H1 (cell line): ENCODE measurements around the gene RREB1. TPM values are rescaled to one million over a fixed set of nuclear protein-coding genes. Genes with fewer than 3 reads are reported as not detected.

Source experiments
- CTCF ChIA-PET: fragments of 300-600 bp; sonication (Branson Sonifier 250); formaldehyde crosslinking; loops from one replicate; lab custom pipeline; 2021; ENCODE audit not compliant: partially characterized antibody; lab: Charles Lee
- POLR2A ChIA-PET: fragments of 300-600 bp; sonication (Branson Sonifier 250); formaldehyde crosslinking; loops from one replicate; lab custom pipeline; 2021; ENCODE audit warnings: inconsistent platforms; ENCODE audit not compliant: partially characterized antibody; lab: Charles Lee
- DNase-seq, 2 experiments: peaks; one replicate each; pipeline versions ENCODE4 v3.0.0 to v3.0.0-alpha.2; 2010 to 2022; ENCODE audit warnings: low spot score in 2 of 2, low read depth in 1 of 2, mixed read lengths in 1 of 2
- FAIRE-seq: peaks from 2 replicates; lab custom pipeline; 2011; peaks lifted over from hg19 to GRCh38; lab: Jason Lieb, UNC
- H2AFZ ChIP-seq: 2 replicates; pipeline ENCODE4 v1.8.1; 2012; ENCODE audit warnings: low read length, inconsistent platforms
- H2AK5ac ChIP-seq: 2 replicates; pipeline ENCODE4 v1.6.1; 2013; ENCODE audit warnings: low read depth, low read length
- H2BK120ac ChIP-seq: replicated peaks from 2 replicates; pipeline ENCODE3; 2013; ENCODE audit warnings: low read depth, low read length, inconsistent platforms
- H2BK12ac ChIP-seq: 2 replicates; pipeline ENCODE4 v1.6.1; 2013; ENCODE audit warnings: low read depth, low read length
- H2BK15ac ChIP-seq: 2 replicates; pipeline ENCODE4 v1.6.1; 2013; ENCODE audit warnings: low read length
- H2BK20ac ChIP-seq: 2 replicates; pipeline ENCODE4 v1.6.1; 2013; ENCODE audit warnings: low read length
- H2BK5ac ChIP-seq: 2 replicates; pipeline ENCODE4 v1.6.1; 2013; ENCODE audit warnings: low read depth, low read length
- H3K14ac ChIP-seq: 2 replicates; pipeline ENCODE4 v1.6.1; 2013; ENCODE audit warnings: inconsistent platforms; ENCODE audit not compliant: insufficient read length
- H3K18ac ChIP-seq: 2 replicates; pipeline ENCODE4 v1.6.1; 2013; ENCODE audit warnings: low read length; ENCODE audit errors: extremely low read depth
- H3K23ac ChIP-seq: 2 replicates; pipeline ENCODE4 v1.6.1; 2013; ENCODE audit warnings: inconsistent platforms; ENCODE audit not compliant: insufficient read length
- H3K23me2 ChIP-seq: 2 replicates; pipeline ENCODE4 v1.6.1; 2013; ENCODE audit warnings: low read depth, low read length
- H3K27ac ChIP-seq: 2 replicates; pipeline ENCODE4 v1.6.1; 2011; ENCODE audit warnings: low read depth, low read length, inconsistent platforms
- H3K27me3 ChIP-seq, 4 experiments: replicated peaks in 1 of 4; 1 replicate in 1 of 4; 2 replicates in 3 of 4; pipeline versions ENCODE4 v1.6.1 to v1.8.1; 2011 to 2013; ENCODE audit warnings: low read length in 3 of 4, mild to moderate bottlenecking in 3 of 4, inconsistent platforms in 2 of 4, mixed read lengths in 2 of 4, moderate library complexity in 1 of 4; ENCODE audit not compliant: control insufficient read depth in 3 of 4, insufficient read depth in 3 of 4; ENCODE audit errors: extremely low read depth in 1 of 4
- H3K36me3 ChIP-seq, 4 experiments: 2 replicates each; pipeline versions ENCODE4 v1.6.1 to v1.8.1; 2011 to 2013; ENCODE audit warnings: mild to moderate bottlenecking in 4 of 4, low read length in 3 of 4, moderate library complexity in 2 of 4, control low read depth in 1 of 4, inconsistent platforms in 1 of 4; ENCODE audit not compliant: insufficient read depth in 4 of 4, control insufficient read depth in 2 of 4
- H3K4ac ChIP-seq: replicated peaks from 2 replicates; pipeline ENCODE3; 2013; ENCODE audit warnings: low read length, low read depth, mixed read lengths, inconsistent platforms; ENCODE audit not compliant: insufficient read length
- H3K4me1 ChIP-seq, 4 experiments: replicated peaks in 1 of 4; 1 replicate in 1 of 4; 2 replicates in 3 of 4; pipeline versions ENCODE4 v1.6.1 to v1.8.1; 2011 to 2013; ENCODE audit warnings: low read length in 3 of 4, inconsistent platforms in 2 of 4, mixed read lengths in 1 of 4; ENCODE audit not compliant: insufficient read depth in 4 of 4, control insufficient read depth in 3 of 4
- H3K4me2 ChIP-seq, 2 experiments: 2 replicates each; pipeline versions ENCODE4 v1.6.1 to v1.8.1; 2011 to 2013; ENCODE audit warnings: low read depth in 2 of 2, low read length in 2 of 2, control low read depth in 1 of 2, inconsistent platforms in 1 of 2, mild to moderate bottlenecking in 1 of 2; ENCODE audit not compliant: insufficient read depth in 1 of 2
- H3K4me3 ChIP-seq, 4 experiments: fragments of 200-600, 300-600 bp in 1 of 4; sonication (generic), shearing (Covaris generic), sonication (Bioruptor Twin) in 1 of 4; 2 replicates each; pipeline versions ENCODE4 v1.5.1 to v1.8.1; 2011 to 2016; ENCODE audit warnings: low read length in 4 of 4, low read depth in 3 of 4, control low read depth in 2 of 4, inconsistent platforms in 2 of 4, mild to moderate bottlenecking in 2 of 4, mixed read lengths in 1 of 4, moderate library complexity in 1 of 4; ENCODE audit not compliant: insufficient read depth in 2 of 4; ENCODE audit errors: extremely low read depth in 1 of 4
- H3K56ac ChIP-seq: replicated peaks from 2 replicates; pipeline ENCODE3; 2013; ENCODE audit warnings: low read depth, mild to moderate bottlenecking, mixed read lengths, low read length, inconsistent platforms; ENCODE audit not compliant: insufficient read length
- H3K79me1 ChIP-seq: 2 replicates; pipeline ENCODE4 v1.6.1; 2013; ENCODE audit warnings: low read depth, low read length, control low read depth
- H3K79me2 ChIP-seq, 2 experiments: 2 replicates each; pipeline versions ENCODE4 v1.6.1 to v1.8.1; 2012 to 2013; ENCODE audit warnings: low read length in 2 of 2, mild to moderate bottlenecking in 2 of 2, inconsistent platforms in 1 of 2; ENCODE audit not compliant: insufficient read depth in 2 of 2, control insufficient read depth in 1 of 2
- H3K9ac ChIP-seq, 4 experiments: replicated peaks in 1 of 4; 1 replicate in 1 of 4; 2 replicates in 3 of 4; pipeline versions ENCODE4 v1.6.1 to v1.8.1; 2011 to 2013; ENCODE audit warnings: low read depth in 3 of 4, low read length in 3 of 4, control low read depth in 2 of 4, mild to moderate bottlenecking in 2 of 4, moderate library complexity in 2 of 4, inconsistent platforms in 1 of 4; ENCODE audit errors: extremely low read depth in 1 of 4
- H3K9me3 ChIP-seq, 2 experiments: 2 replicates each; pipeline versions ENCODE4 v1.6.1 to v1.8.1; 2012 to 2013; ENCODE audit warnings: mild to moderate bottlenecking in 2 of 2, moderate library complexity in 2 of 2, control low read depth in 1 of 2, inconsistent platforms in 1 of 2, low read depth in 1 of 2, low read length in 1 of 2, mixed read lengths in 1 of 2; ENCODE audit not compliant: insufficient read depth in 2 of 2
- H4K20me1 ChIP-seq, 2 experiments: replicated peaks in 1 of 2; 2 replicates each; pipeline versions ENCODE3 to v1.8.1; 2011 to 2013; ENCODE audit warnings: inconsistent platforms in 2 of 2, low read length in 2 of 2, mild to moderate bottlenecking in 1 of 2; ENCODE audit not compliant: insufficient read depth in 2 of 2, control insufficient read depth in 1 of 2
- H4K5ac ChIP-seq: 2 replicates; pipeline ENCODE4 v1.6.1; 2013; ENCODE audit warnings: low read length, low read depth, mixed read lengths, inconsistent platforms; ENCODE audit not compliant: insufficient read length
- H4K8ac ChIP-seq: 2 replicates; pipeline ENCODE4 v1.8.0; 2013; ENCODE audit warnings: mild to moderate bottlenecking, moderate library complexity, low read length, inconsistent platforms; ENCODE audit not compliant: insufficient read depth; ENCODE audit errors: extremely low read depth
- H4K91ac ChIP-seq: replicated peaks from 2 replicates; pipeline ENCODE3; 2013; ENCODE audit warnings: low read length, mixed read lengths, inconsistent platforms; ENCODE audit not compliant: insufficient read length
- ASH2L ChIP-seq: fragments of 200-600, 300-600 bp; sonication (generic); IDR thresholded peaks from one replicate; pipeline ENCODE4 v1.7.1; 2017; ENCODE audit warnings: low read length
- ATF2 ChIP-seq: IDR thresholded peaks from 2 replicates; pipeline ENCODE4 v1.6.1; 2012; ENCODE audit warnings: low read length, inconsistent platforms
- CHD1 ChIP-seq: IDR thresholded peaks from 2 replicates; pipeline ENCODE4 v1.6.1; 2012; ENCODE audit warnings: low read depth, low read length, improper control_type of control experiment
- CHD2 ChIP-seq: IDR thresholded peaks from 2 replicates; pipeline ENCODE4 v1.6.1; 2012; ENCODE audit warnings: low read length, improper control_type of control experiment
- CTBP2 ChIP-seq: IDR thresholded peaks from 2 replicates; pipeline ENCODE4 v1.7.0; 2011; ENCODE audit warnings: borderline replicate concordance, mild to moderate bottlenecking, moderate library complexity, mixed read lengths, low read length; ENCODE audit not compliant: insufficient read depth, insufficient read length
- PHF8 ChIP-seq: fragments of 200-600 bp; sonication (generic); conservative IDR thresholded peaks from 2 replicates; pipeline ENCODE4 v1.7.1; 2012; ENCODE audit warnings: low read depth, mild to moderate bottlenecking, inconsistent platforms, low read length, moderate library complexity
- RXRA ChIP-seq: IDR thresholded peaks from 2 replicates; pipeline ENCODE4 v1.6.1; 2011; ENCODE audit warnings: low read depth, mild to moderate bottlenecking, low read length, moderate library complexity; ENCODE audit not compliant: insufficient read depth
- SIRT6 ChIP-seq: IDR thresholded peaks from one replicate; pipeline ENCODE4 v1.7.1; 2012; ENCODE audit warnings: low read length, inconsistent platforms
- SP1 ChIP-seq: IDR thresholded peaks from 2 replicates; pipeline ENCODE4 v1.6.1; 2011; ENCODE audit warnings: low read depth, low read length
- SP2 ChIP-seq: IDR thresholded peaks from 2 replicates; pipeline ENCODE4 v1.6.1; 2012; ENCODE audit warnings: mild to moderate bottlenecking, low read length, inconsistent platforms
- TAF7 ChIP-seq: optimal IDR thresholded peaks from 2 replicates; pipeline ENCODE3; 2011; ENCODE audit warnings: low read depth, mild to moderate bottlenecking, inconsistent platforms, low read length, moderate library complexity, borderline replicate concordance
- whole genome bisulfite sequencing, 2 experiments: shearing (Covaris generic) in 1 of 2; methylation state at CpG; one replicate each; pipeline versions ENCODE4 v1.1.6 to v1.1.7; 2013 to 2015; ENCODE audit warnings: low lambda C conversion rate in 2 of 2, mixed read lengths in 2 of 2, inconsistent platforms in 1 of 2, low coverage in 1 of 2, missing lambda C conversion rate in 1 of 2; ENCODE audit not compliant: insufficient replicate concordance in 2 of 2, insufficient coverage in 1 of 2, insufficient read length in 1 of 2; ENCODE audit errors: extremely low coverage in 1 of 2, missing lambda C conversion rate in 1 of 2; 5-methylcytosine and 5-hydroxymethylcytosine counted together
- polyA plus RNA-seq, 7 experiments: library from polyadenylated mRNA; depleted of rRNA in 3 of 7; stranded (reverse) in 5 of 7; unstranded in 2 of 7; fragments of >200 nt in 5 of 7; fragments of 200-250 nt in 2 of 7; gene quantifications; 1 replicate in 5 of 7; 2 replicates in 1 of 7; 4 replicates in 1 of 7; pipeline versions ENCODE4 v1.2.1 to v1.2.3, GENCODE V29; 2011 to 2013; ENCODE audit warnings: missing spikeins in 2 of 7, mixed read lengths in 2 of 7
- total RNA-seq: library from RNA; stranded (reverse); fragmentation: NEBNext Ultra II Directional; extraction: Animal tissue kit (Norgen Biotek cat#: 25700); gene quantifications from 2 replicates; pipeline ENCODE4 v1.2.1, GENCODE V29; 2021
- TF ChIP-seq, protein P1 (sequence below): IDR thresholded peaks from 2 replicates; pipeline ENCODE4 v1.6.1; 2011; ENCODE audit warnings: low read depth, mild to moderate bottlenecking, low read length; ENCODE audit not compliant: insufficient read depth

RREB1 gene
- total and polyA plus RNA-seq, 2 of the 8 experiments (the other 6 are each of a cell fraction or from before 2014, with no cell fraction given) = 3.9 to 34.7 TPM

DNA sequence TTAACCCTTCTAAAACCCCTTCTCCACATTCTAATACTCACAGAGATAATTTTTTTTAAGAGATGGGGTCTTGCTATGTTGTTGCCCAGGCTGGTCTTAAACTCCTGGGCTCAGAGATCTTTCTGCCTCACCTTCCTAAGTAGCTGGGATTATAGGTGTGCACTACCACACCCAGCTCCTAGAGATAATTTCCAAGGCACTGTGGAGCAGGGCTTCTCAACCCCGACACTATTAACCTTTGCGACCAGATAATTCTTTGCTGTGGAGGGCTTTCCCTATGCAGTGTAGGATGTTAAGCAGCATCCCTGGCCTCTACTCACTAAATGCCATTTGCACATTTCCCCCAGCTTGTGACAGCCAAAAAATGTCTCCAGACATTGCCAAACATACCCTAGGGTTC lies 8.8 kb upstream of the RREB1 start:
- Histone ChIP-seq H4K5ac (no peak overlapping the region), H3K56ac (no peak overlapping the region), H3K14ac (no peak overlapping the region), H2BK12ac (no peak overlapping the region), H4K91ac (no peak overlapping the region), H3K4me2 (no peak overlapping the region), H2AK5ac (no peak overlapping the region), H2BK120ac (no peak overlapping the region), H3K18ac (no peak overlapping the region), H2BK15ac (no peak overlapping the region), H4K20me1 (no peaks in the 10 kb centered on the region), H2AFZ (no peak overlapping the region), H3K4me3 (no peak overlapping the region), H3K27me3 (peaks cover 0 to 3% (median 0%) of the 10 kb centered on the region in 4 experiments; a peak in 2 of 7 replicates), H2BK5ac (no peak overlapping the region), H3K9ac (no peak overlapping the region), H3K4me1 (peaks cover 0 to 8% (median 3%) of the 10 kb centered on the region in 4 experiments; a peak in 3 of 7 replicates), H3K23me2 (0 out of 2 replicates have a peak, but pooled peaks cover 6% of the 10 kb centered on the region), H2BK20ac (no peak overlapping the region), H3K9me3 (no peaks in the 10 kb centered on the region), H3K79me1 (no peaks in the 10 kb centered on the region), H3K23ac (no peak overlapping the region), H4K8ac (no peak overlapping the region), H3K79me2 (no peaks in the 10 kb centered on the region), H3K36me3 (no peaks in the 10 kb centered on the region), H3K27ac (no peak overlapping the region), H3K4ac (no peak overlapping the region)
- FAIRE-seq (no peak), DNase-seq (no peak)
- CTCF ChIA-PET = interaction anchor here (0.7 kb wide), 1 partner anchor 425 kb away, joined by 3 read pairs; no protein-coding TSS in a partner anchor
- POLR2A ChIA-PET = interaction anchor here (0.6 to 1.6 kb wide), 2 partner anchors 9 to 10 kb away, joined by 3 to 4 read pairs; partner anchors contain the start of gene RREB1
- WGBS, 2 experiments = 94% methylated on average over 2 of the region's 2 CpGs; no CpG with 5 or more reads in 1 of the 2 experiments
- TF ChIP-seq CTBP2 = no peak
- TF ChIP-seq CHD1 = no peak
- TF ChIP-seq TAF7 = no peak
- TF ChIP-seq SP2 = no peak
- TF ChIP-seq PHF8 = no peak
- no peak for TF ChIP-seq ATF2
- TF ChIP-seq SIRT6 = no peak
- TF ChIP-seq RXRA = no peak
- no peak for TF ChIP-seq CHD2
- TF ChIP-seq, protein P1, sequence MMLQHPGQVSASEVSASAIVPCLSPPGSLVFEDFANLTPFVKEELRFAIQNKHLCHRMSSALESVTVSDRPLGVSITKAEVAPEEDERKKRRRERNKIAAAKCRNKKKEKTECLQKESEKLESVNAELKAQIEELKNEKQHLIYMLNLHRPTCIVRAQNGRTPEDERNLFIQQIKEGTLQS = no peak
- TF ChIP-seq ASH2L = no peak
- TF ChIP-seq SP1 = no peak
